GM08714 (cell line): Measurements from ENCODE around the gene CPT1C.

Experiments
- H3K4me3 ChIP-seq: fragments of 200-500 bp; sonication (Bioruptor generic); 2 replicates; pipeline ENCODE4 v1.5.1; 2014; ENCODE audit warnings: mild to moderate bottlenecking, low read length, inconsistent platforms
- ZNF274 ChIP-seq: IDR thresholded peaks from 2 replicates; pipeline ENCODE4 v1.6.1; 2012; ENCODE audit warnings: mild to moderate bottlenecking, low read depth, low read length

The CPT1C gene

GRCh38 chr19:49690656-49691242 lies at the start of gene CPT1C:
Gene CPT1C (plus strand): TSS chr19:49691116. CDS start chr19:49692253, 1,137 bp downstream.
- TF ChIP-seq ZNF274, result no peak
- no peak within 1 kb of the TSS for H3K4me3 ChIP-seq

GRCh38 chr19:49641688-49642491 lies 49.0 kb upstream of the CPT1C start, which contains the start of gene SCAF1:
Gene SCAF1 (plus strand): TSS chr19:49642209. CDS start chr19:49645027, 2,818 bp downstream.
- peak within 1 kb of the TSS; percentile 87 for H3K4me3 ChIP-seq
- TF ChIP-seq ZNF274, result no peak

- no peak for TF ChIP-seq ZNF274
- peak overlapping the region; percentile 87 for H3K4me3 ChIP-seq
Observed at GRCh38 chr19:49642492-49643035, 48.4 kb upstream of the CPT1C start.

- no peak overlapping the region for H3K4me3 ChIP-seq
- TF ChIP-seq ZNF274, result no peak
Observed at GRCh38 chr19:49643466-49643865, 47.5 kb upstream of the CPT1C start.

GRCh38 chr19:49645592-49645991 lies 45.3 kb upstream of the CPT1C start:
- no peak for TF ChIP-seq ZNF274
- H3K4me3 ChIP-seq, result no peak overlapping the region

- no peak overlapping the region for H3K4me3 ChIP-seq
- no peak for TF ChIP-seq ZNF274
Observed at GRCh38 chr19:49645995-49646394, 44.9 kb upstream of the CPT1C start.

GRCh38 chr19:49646586-49646985 lies 44.3 kb upstream of the CPT1C start:
- no peak for TF ChIP-seq ZNF274
- no peak overlapping the region for H3K4me3 ChIP-seq

- no peak overlapping the region for H3K4me3 ChIP-seq
- TF ChIP-seq ZNF274, result no peak
Observed at GRCh38 chr19:49651029-49651819, 39.7 kb upstream of the CPT1C start.

GRCh38 chr19:49651820-49652550 lies 38.9 kb upstream of the CPT1C start:
- TF ChIP-seq ZNF274, result no peak

GRCh38 chr19:49652551-49653465 lies 38.1 kb upstream of the CPT1C start:
- H3K4me3 ChIP-seq, result no peak overlapping the region
- TF ChIP-seq ZNF274, result no peak

More at GRCh38 chr19:49651820-49652550, 38.9 kb upstream of the CPT1C start:
- H3K4me3 ChIP-seq, result no peak overlapping the region

- TF ChIP-seq ZNF274, result no peak
- H3K4me3 ChIP-seq, result no peak overlapping the region
Observed at GRCh38 chr19:49653466-49653806, 37.5 kb upstream of the CPT1C start.

GRCh38 chr19:49654581-49654980 lies 36.3 kb upstream of the CPT1C start:
- H3K4me3 ChIP-seq, result no peak overlapping the region
- no peak for TF ChIP-seq ZNF274
